Activated CD4-positive, alpha-beta T cell treated with anti-CD3 and anti-CD28 coated beads for 48 hours (primary cell): ENCODE measurements around the gene ZNF132.
"Not testable (repeated sequence)": the region's sequence is repeated elsewhere in the genome, so short reads cannot be mapped to it uniquely, and the experiment has no call there.

Experiments
- DNase-seq: peaks from one replicate; pipeline ENCODE4 v3.0.0-alpha.2; 2020

ZNF132 gene

DNA sequence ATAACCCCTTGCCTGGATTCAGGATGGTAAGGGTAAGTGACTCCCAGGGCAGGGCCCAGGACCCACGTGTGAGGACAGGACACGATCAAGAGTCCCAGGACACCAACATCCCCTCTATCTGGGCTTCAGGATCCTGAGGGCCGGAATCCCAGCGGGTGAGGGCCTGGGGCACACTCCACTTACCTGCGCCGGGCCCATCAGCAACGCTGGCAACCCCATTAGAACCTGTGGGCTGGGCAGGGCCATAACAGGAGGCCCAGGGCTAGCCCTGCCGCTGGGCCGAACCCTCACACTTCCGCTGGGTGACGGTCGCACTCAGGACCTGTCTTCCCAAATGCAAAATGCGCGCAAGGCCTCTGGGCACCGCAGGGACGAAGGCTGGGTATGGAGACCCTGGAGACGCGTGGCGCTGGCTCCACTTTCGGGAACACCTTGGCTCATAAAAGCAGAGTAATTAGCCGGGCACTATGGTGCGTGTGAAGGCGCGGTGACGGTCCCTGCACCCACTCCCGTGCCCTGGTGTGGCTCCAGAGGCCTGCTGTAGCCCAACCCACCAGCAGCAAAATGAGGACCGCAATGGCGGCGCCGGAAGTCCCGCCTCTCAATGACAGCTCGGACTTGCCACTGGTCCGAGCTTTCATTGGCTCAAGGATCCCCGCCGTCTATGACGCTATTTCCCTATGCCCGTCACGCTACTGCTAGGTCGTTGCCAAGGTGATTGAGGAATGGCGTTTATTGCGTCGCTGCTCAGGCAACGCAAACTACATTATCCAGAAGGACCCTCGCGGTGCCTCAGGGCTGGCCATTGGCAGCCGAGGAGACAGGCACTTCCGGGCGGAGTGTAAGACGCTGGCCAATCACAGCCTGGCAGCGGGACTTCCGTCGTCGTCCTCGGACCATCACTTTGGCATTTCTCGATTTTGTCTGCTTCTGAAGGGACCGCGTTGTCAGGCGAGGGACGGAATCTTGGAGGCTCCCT is at the start of gene ZNF132:
TSS of gene ZNF132 (minus strand) at position 578 of the 979 bp plus-strand sequence. CDS start at position 246, 332 bp downstream.
- peak; percentile 95 for DNase-seq

- DNase-seq: peak; percentile 30
Measured at GRCh38 chr19:58484349-58484748, 44.4 kb upstream of the ZNF132 start.

GRCh38 chr19:58483776-58484175 is 43.8 kb upstream of the ZNF132 start:
- DNase-seq: no peak

DNA sequence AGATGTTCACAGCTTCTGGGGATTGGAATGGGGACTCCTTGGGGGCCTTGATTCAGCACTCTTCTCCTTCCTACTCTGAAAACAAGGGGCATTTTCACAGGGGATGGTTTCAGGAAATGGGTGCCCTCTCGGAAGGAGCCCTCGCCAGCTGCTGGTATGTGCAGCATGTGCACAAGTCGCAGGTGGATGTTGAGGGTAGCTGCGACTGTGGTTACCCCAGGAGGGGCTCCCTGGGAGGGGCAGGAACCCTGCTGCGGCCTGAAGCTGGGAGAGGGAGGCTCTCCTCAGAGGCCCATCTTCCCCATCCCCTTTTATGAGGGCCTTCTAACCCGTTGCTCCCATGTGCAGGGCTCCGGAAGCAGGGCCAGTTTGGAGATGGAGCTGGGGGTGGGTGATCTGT is 42.4 kb upstream of the ZNF132 start:
- no peak for DNase-seq

DNA sequence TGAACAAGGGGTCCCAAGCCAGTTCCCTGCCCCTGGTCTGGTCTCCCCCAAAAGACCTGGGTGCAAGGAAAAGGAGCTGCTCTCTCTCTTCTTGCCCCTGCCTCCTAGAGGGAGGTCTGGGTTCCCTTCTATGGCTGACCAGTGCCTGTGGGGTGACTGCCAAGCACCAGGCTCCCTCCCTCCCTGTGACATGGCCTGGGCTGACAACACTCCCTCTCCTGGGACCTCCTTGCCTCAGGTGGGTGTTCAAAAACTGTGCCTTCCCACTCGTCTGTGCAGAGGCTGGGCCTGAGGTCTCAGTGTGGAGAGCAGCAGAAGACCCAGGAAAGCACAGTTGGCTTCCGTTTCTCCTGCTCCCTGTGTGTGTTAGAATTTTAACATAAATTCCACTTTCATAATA is 40.9 kb upstream of the ZNF132 start:
- DNase-seq: no peak

GRCh38 chr19:58480481-58480830 is 40.5 kb upstream of the ZNF132 start:
- DNase-seq: no peak

DNA sequence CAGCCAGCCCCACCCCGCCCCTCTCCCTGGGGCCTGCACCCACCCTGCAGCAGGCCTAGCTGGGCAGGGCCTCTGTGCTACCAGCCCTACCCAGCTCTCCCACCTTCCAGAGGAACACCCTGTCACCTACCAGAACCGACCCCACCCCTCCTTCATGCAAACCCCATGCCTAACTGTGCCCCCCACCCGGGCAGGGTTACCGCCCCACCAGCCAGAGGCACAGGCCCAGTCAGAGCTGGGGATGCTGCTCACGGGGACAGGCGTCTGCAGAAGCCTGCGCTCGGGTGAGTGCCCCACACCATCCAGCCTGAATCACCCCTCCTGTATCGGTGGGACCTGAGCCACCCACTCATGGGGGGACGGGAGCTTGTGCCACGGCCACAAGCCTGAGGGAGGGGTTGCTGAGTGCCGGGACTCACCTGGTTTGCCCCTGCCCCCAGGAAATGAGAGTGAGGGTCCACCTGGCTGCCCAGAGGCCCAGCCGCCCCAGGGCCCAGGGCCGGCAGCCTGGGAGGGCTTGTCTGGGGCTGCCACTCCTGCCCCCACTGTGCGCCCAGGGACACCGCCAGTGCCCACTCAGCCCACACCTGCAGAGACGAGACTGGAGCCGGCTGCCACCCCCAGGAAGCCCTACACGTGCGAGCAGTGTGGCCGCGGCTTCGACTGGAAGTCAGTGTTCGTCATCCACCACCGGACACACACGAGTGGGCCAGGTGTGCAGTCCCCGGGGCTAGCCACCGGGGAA is 40.0 kb upstream of the ZNF132 start:
- DNase-seq: no peak

- no peak for DNase-seq
Measured at GRCh38 chr19:58479303-58479702, 39.4 kb upstream of the ZNF132 start.

DNA sequence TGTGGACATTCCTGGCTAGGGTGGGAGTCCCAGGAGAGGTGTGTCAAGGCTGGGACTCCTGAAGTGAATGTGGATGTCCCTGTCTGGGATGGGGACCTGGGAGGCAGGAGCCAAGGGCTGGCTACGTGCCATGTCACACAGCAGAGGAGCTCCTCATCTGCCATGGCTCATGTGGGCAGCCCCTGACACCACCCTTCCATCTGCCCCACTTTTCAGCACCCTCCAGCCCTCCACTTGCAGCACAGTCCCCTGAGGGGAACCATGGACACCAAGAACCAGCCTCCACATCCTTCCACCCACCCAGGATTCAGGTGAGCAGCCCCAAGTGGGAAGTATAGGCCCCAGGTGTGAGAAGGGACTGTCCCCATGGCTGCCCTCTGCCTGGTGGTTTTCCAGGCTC is 37.9 kb upstream of the ZNF132 start:
- DNase-seq: no peak

DNA sequence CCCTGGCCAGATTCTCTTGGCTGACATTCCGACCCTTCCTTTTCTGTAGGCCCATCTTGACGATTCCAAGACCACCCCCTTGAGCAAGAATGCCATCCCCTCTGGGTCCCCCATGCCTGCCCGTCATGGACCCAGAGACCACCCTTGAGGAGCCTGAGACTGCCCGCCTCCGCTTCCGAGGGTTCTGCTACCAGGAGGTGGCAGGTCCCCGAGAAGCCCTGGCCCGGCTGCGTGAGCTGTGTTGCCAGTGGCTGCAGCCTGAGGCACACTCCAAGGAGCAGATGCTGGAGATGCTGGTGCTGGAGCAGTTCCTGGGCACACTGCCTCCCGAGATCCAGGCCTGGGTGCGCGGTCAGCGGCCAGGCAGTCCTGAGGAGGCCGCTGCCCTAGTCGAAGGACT is 37.2 kb upstream of the ZNF132 start:
- DNase-seq: no peak

GRCh38 chr19:58476498-58477015 is 36.6 kb upstream of the ZNF132 start:
- DNase-seq: no peak

- DNase-seq: peak; percentile 96
Measured at GRCh38 chr19:58475714-58476497, 36.0 kb upstream of the ZNF132 start, which contains the start of gene ZNF446. TSS of gene ZNF446 (plus strand) at chr19:58476352. CDS start at chr19:58477219, 867 bp downstream.

GRCh38 chr19:58474997-58475713 is 35.2 kb upstream of the ZNF132 start:
- DNase-seq: no peak

DNA sequence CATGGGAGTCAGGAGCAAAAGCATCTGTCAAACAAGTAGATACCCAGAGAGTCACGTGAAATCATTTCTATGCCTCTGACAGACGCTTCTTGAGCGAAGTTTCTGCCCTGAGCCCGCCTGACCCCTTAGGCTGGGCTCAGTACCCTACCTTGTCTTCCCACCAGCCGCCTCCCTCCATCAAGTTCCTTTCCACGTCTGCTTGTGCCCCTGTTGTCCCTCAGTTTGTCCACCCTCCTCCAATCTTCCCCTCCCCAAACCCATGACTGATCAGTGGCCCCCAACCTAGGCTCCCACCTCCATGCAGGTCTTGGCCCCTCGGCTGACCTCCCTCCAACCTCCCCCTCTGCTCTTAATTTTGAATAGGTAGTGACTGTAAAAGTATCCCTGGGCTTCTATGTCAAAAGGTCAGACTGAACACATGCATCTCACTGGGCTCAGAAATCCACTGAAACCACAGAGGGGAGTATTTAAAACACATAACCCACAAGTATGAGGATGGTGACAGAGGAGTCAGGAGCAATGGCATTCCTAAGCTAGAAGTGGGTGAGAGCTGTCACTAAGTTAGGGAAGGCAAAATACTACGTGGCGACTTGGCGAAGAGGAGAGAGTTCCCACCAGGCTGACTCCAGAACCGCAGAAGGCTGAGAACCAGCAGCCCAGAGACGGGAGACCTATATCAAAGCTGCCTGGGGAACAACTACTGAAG is 34.5 kb upstream of the ZNF132 start:
- no peak for DNase-seq

DNA sequence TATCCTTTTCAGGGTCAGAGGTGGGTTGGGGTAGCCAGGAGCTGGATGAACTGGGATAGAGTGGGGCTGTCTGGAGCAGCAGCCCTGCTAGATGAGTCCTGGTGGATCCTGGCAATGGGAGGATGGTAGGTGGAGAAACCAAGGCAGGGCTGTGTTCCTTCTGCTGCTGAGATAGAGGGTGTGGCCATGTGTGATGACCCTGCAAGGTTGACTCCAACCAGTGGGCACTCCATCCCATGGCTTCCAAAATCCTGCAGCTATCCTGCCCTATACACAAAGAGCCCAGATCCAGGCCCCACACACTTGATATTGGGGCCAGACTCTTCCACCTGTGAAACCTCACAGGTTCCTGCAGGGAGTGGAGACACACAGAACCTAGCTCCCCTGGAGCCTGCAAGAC is 33.8 kb upstream of the ZNF132 start:
- no peak for DNase-seq

GRCh38 chr19:58471736-58472135 is 31.8 kb upstream of the ZNF132 start:
- no peak for DNase-seq

- not testable (repeated sequence) for DNase-seq
Measured at GRCh38 chr19:58470837-58471543, 31.0 kb upstream of the ZNF132 start.

- no peak for DNase-seq
Measured at GRCh38 chr19:58469241-58470013, 29.5 kb upstream of the ZNF132 start.

- no peak for DNase-seq
Measured at GRCh38 chr19:58468216-58468839, 28.4 kb upstream of the ZNF132 start.
